K562 (cell line): ENCODE measurements around the gene LIN28A. TPM values are rescaled to one million over a fixed set of nuclear protein-coding genes. Genes with fewer than 3 reads are reported as not detected.

ENCODE experiments used
- ATAC-seq: fragments of 200-7000 bp; cut with Tn5 transposase; 3 replicates; pipeline ENCODE4 v1.9.1; 2020; ENCODE audit warnings: moderate library complexity
- BruUV-seq: library from RNA; stranded (reverse); fragments of 400-500 nt; replicated peaks from 2 replicates; lab custom pipeline; 2021; lab: Mats Ljungman, UMichigan
- CTCF ChIA-PET: fragments of 300-600 bp; formaldehyde crosslinking; extraction: SDS; loops from one replicate; lab custom pipeline; 2021; ENCODE audit warnings: low intra/inter-chr PET ratio; lab: Yijun Ruan, JAX
- POLR2A ChIA-PET: fragments of 300-600, 350-650 bp; sonication (Branson Sonifier 250); formaldehyde crosslinking; extraction: SDS; loops from one replicate; lab custom pipeline; 2021; ENCODE audit warnings: antibody characterized with exemption, inconsistent platforms; lab: Yijun Ruan, JAX
- DNase-seq, 4 experiments: peaks; one replicate each; pipeline versions ENCODE4 v3.0.0 to v3.0.0-alpha.2; 2011 to 2018; ENCODE audit warnings: low spot score in 3 of 4, mixed read lengths in 3 of 4; ENCODE audit errors: extremely low read depth in 1 of 4
- FAIRE-seq: peaks from 2 replicates; lab custom pipeline; 2011; peaks lifted over from hg19 to GRCh38; lab: Jason Lieb, UNC
- H2AFZ ChIP-seq: 2 replicates; pipeline ENCODE4 v1.6.0; 2011; ENCODE audit warnings: low read depth, low read length, control low read depth, inconsistent platforms
- H3K27ac ChIP-seq: fragments of 200-600 bp; 3 replicates; pipeline ENCODE4 v1.8.0; 2011; ENCODE audit warnings: low read depth, mild to moderate bottlenecking, control low read depth, inconsistent platforms, low read length, moderate library complexity, mixed read lengths; ENCODE audit errors: extremely low read depth
- H3K27me3 ChIP-seq, 2 experiments: fragments of 300-600 bp in 1 of 2; 2 replicates in 1 of 2; 3 replicates in 1 of 2; pipeline versions ENCODE4 v1.6.0 to v1.8.0; 2011; ENCODE audit warnings: inconsistent platforms in 2 of 2, low read length in 2 of 2, mild to moderate bottlenecking in 1 of 2, mixed read lengths in 1 of 2, moderate library complexity in 1 of 2; ENCODE audit not compliant: control insufficient read depth in 2 of 2, insufficient read depth in 2 of 2
- H3K36me3 ChIP-seq: fragments of 300-600 bp; 3 replicates; pipeline ENCODE4 v1.8.0; 2011; ENCODE audit warnings: mild to moderate bottlenecking, low read length, inconsistent platforms; ENCODE audit not compliant: control insufficient read depth, insufficient read depth
- H3K4me1 ChIP-seq, 2 experiments: fragments of 200-600 bp in 1 of 2; replicated peaks in 1 of 2; 2 replicates in 1 of 2; 3 replicates in 1 of 2; pipeline versions ENCODE4 v1.5.1 to v1.8.0; 2011; ENCODE audit warnings: inconsistent platforms in 2 of 2, low read length in 2 of 2, mild to moderate bottlenecking in 1 of 2, mixed read lengths in 1 of 2, moderate library complexity in 1 of 2; ENCODE audit not compliant: control insufficient read depth in 2 of 2, insufficient read depth in 2 of 2
- H3K4me2 ChIP-seq: 2 replicates; pipeline ENCODE4 v1.6.1; 2011; ENCODE audit warnings: low read length, control low read depth, inconsistent platforms, mixed read lengths; ENCODE audit not compliant: insufficient read depth
- H3K4me3 ChIP-seq: fragments of 200-600 bp; sonication (generic), shearing (Covaris generic); 2 replicates; pipeline ENCODE4 v1.5.1; 2016; ENCODE audit warnings: control low read depth, inconsistent platforms
- H3K79me2 ChIP-seq: fragments of 200-600 bp; 3 replicates; pipeline ENCODE4 v1.8.0; 2011; ENCODE audit warnings: low read length, inconsistent platforms; ENCODE audit not compliant: control insufficient read depth, insufficient read depth
- H3K9ac ChIP-seq, 2 experiments: 2 replicates each; pipeline versions ENCODE4 v1.6.0 to v1.6.1; 2011; ENCODE audit warnings: low read depth in 2 of 2, low read length in 2 of 2, control low read depth in 1 of 2, inconsistent platforms in 1 of 2, mild to moderate bottlenecking in 1 of 2, mixed read lengths in 1 of 2; ENCODE audit not compliant: insufficient read depth in 1 of 2
- H3K9me1 ChIP-seq: one replicate; pipeline ENCODE4 v1.6.0; 2011; ENCODE audit warnings: inconsistent platforms, mild to moderate bottlenecking, low read length, moderate library complexity; ENCODE audit not compliant: control insufficient read depth, insufficient read depth
- H3K9me3 ChIP-seq: replicated peaks from 2 replicates; pipeline ENCODE4 v1.5.1; 2011; ENCODE audit warnings: low read depth, low read length, inconsistent platforms; ENCODE audit not compliant: control insufficient read depth, insufficient read depth
- H4K20me1 ChIP-seq: replicated peaks from 2 replicates; pipeline ENCODE4 v1.6.1; 2011; ENCODE audit warnings: low read length, inconsistent platforms, mixed read lengths; ENCODE audit not compliant: control insufficient read depth, insufficient read depth
- ARID3B ChIP-seq: fragments of 250-450 bp; sonication (Bioruptor Pico); IDR thresholded peaks from 2 replicates; pipeline ENCODE4 v1.4.0; 2020; ENCODE audit warnings: borderline replicate concordance
- CEBPG ChIP-seq, 3 experiments: fragments of 200-800 bp in 1 of 3; sonication (Bioruptor generic) in 1 of 3; sonication (generic) in 1 of 3; formaldehyde crosslinking in 1 of 3; IDR thresholded peaks in 2 of 3; conservative IDR thresholded peaks in 1 of 3; 2 replicates each; pipeline versions ENCODE4 v1.6.1 to v1.8.0; 2016 to 2022; ENCODE audit warnings: missing compliant biosample characterization in 2 of 3, missing genetic modification characterization in 2 of 3, mild to moderate bottlenecking in 1 of 3, missing genetic modification reagents in 1 of 3
- CREM ChIP-seq: IDR thresholded peaks from 2 replicates; pipeline ENCODE4 v1.6.1; 2014; ENCODE audit warnings: antibody characterized with exemption, low read depth
- EWSR1 ChIP-seq: fragments of 450-650 bp; IDR thresholded peaks from 2 replicates; pipeline ENCODE4 v1.6.1; 2018; ENCODE audit warnings: borderline replicate concordance, mild to moderate bottlenecking, low read depth, moderate library complexity; ENCODE audit not compliant: partially characterized antibody
- HLTF ChIP-seq: fragments of 450-650 bp; IDR thresholded peaks from 2 replicates; pipeline ENCODE4 v1.6.1; 2016
- HMG20A ChIP-seq: fragments of 450-650 bp; formaldehyde crosslinking; conservative IDR thresholded peaks from 2 replicates; pipeline ENCODE4 v1.4.0; 2020; ENCODE audit warnings: mild to moderate bottlenecking, mixed read lengths
- JUNB ChIP-seq: fragments of 450-650 bp; formaldehyde crosslinking; conservative IDR thresholded peaks from 2 replicates; pipeline ENCODE4 v1.4.0; 2020; ENCODE audit warnings: mild to moderate bottlenecking
- LCOR ChIP-seq: sonication (generic); formaldehyde crosslinking; IDR thresholded peaks from 2 replicates; pipeline ENCODE4 v1.8.0; 2022; ENCODE audit warnings: mild to moderate bottlenecking, missing genetic modification reagents
- NFIC ChIP-seq: fragments of 450-650 bp; IDR thresholded peaks from 2 replicates; pipeline ENCODE4 v1.6.1; 2017; ENCODE audit warnings: mild to moderate bottlenecking, inconsistent platforms
- POLR3A ChIP-seq: IDR thresholded peaks from 2 replicates; pipeline ENCODE4 v1.6.1; 2011; ENCODE audit warnings: borderline replicate concordance, mild to moderate bottlenecking, moderate library complexity; ENCODE audit not compliant: insufficient read length, insufficient read depth; ENCODE audit errors: extremely low read depth
- SMAD3 ChIP-seq: fragments of 450-650 bp; formaldehyde crosslinking; conservative IDR thresholded peaks from 2 replicates; pipeline ENCODE4 v1.4.0; 2020; ENCODE audit warnings: mild to moderate bottlenecking
- TCF15 ChIP-seq: fragments of 250-450 bp; sonication (Bioruptor Pico); IDR thresholded peaks from 2 replicates; pipeline ENCODE4 v1.8.0; 2022; ENCODE audit warnings: moderate library complexity, mild to moderate bottlenecking, inconsistent platforms
- YY1 ChIP-seq, 3 experiments: IDR thresholded peaks; 2 replicates each; pipeline ENCODE4 v1.6.1; 2011; ENCODE audit warnings: low read length in 2 of 3, mild to moderate bottlenecking in 2 of 3, moderate library complexity in 2 of 3, borderline replicate concordance in 1 of 3, control low read depth in 1 of 3, low read depth in 1 of 3; ENCODE audit not compliant: insufficient read depth in 3 of 3, insufficient replicate concordance in 2 of 3, control insufficient read depth in 1 of 3, insufficient read length in 1 of 3; ENCODE audit errors: extremely low read depth in 1 of 3
- ZBTB8A ChIP-seq: fragments of 450-650 bp; IDR thresholded peaks from 2 replicates; pipeline ENCODE4 v1.6.1; 2018; ENCODE audit warnings: mild to moderate bottlenecking, moderate library complexity; ENCODE audit not compliant: partially characterized antibody
- ZFPM2 ChIP-seq: fragments of 250-450 bp; sonication (Bioruptor Pico); IDR thresholded peaks from 2 replicates; pipeline ENCODE4 v1.5.1; 2022; ENCODE audit warnings: mild to moderate bottlenecking
- ZKSCAN8 ChIP-seq: fragments of 200-800 bp; sonication (Bioruptor generic); IDR thresholded peaks from 2 replicates; pipeline ENCODE4 v1.6.1; 2016; ENCODE audit warnings: missing genetic modification characterization, missing compliant biosample characterization
- ZNF253 ChIP-seq: fragments of 250-450 bp; sonication (Bioruptor Pico); conservative IDR thresholded peaks from 2 replicates; pipeline ENCODE4 v1.6.1; 2021; ENCODE audit warnings: mild to moderate bottlenecking
- ZNF444 ChIP-seq: fragments of 250-450 bp; sonication (Bioruptor Pico); IDR thresholded peaks from 2 replicates; pipeline ENCODE4 v1.4.0; 2020; ENCODE audit warnings: mild to moderate bottlenecking, moderate library complexity
- ZZZ3 ChIP-seq: fragments of 450-650 bp; IDR thresholded peaks from 2 replicates; pipeline ENCODE4 v1.6.1; 2016; ENCODE audit warnings: antibody characterized with exemption, mild to moderate bottlenecking, moderate library complexity
- WGBS: fragments of 100-300 bp; shearing (Covaris generic); methylation state at CpG from one replicate; pipeline ENCODE4 v1.1.6; 2016; ENCODE audit warnings: low coverage, mixed read lengths; ENCODE audit not compliant: insufficient coverage; ENCODE audit errors: missing lambda C conversion rate; 5-methylcytosine and 5-hydroxymethylcytosine counted together
- in situ Hi-C: fragments of 300-500 bp; cut with MboI; formaldehyde crosslinking; loops from 4 replicates; pipeline ENCODE4 v1.15.0; 2018; ENCODE audit warnings: inconsistent platforms, mixed read lengths
- intact Hi-C: fragments of 100-400 bp; cut with micrococcal nuclease; formaldehyde crosslinking; loops from 2 replicates; pipeline ENCODE4 v1.14.2; 2022
- polyA plus RNA-seq, 8 experiments: library from polyadenylated mRNA; depleted of rRNA in 4 of 8; stranded (reverse) in 5 of 8; unstranded in 3 of 8; fragments of >200 nt; fragmentation: Nextera tagmentation in 2 of 8; fragmentation: Illumina TruSeq in 1 of 8; extraction: Ambion mirVana in 2 of 8; extraction: Trizol in 1 of 8; gene quantifications; 2 replicates each; pipeline versions ENCODE4 v1.2.1 to v1.2.3, GENCODE V29; 2011 to 2014; ENCODE audit warnings: inconsistent platforms in 1 of 8, missing spikeins in 1 of 8
- total RNA-seq, 7 experiments: library from RNA; depleted of rRNA in 6 of 7; stranded (reverse); fragments of >200 nt in 6 of 7; fragmentation: Illumina TruSeq in 2 of 7; extraction: Trizol in 2 of 7; gene quantifications; 2 replicates each; pipeline versions ENCODE4 v1.2.1 to v1.2.3, GENCODE V29; 2011 to 2021; ENCODE audit warnings: low replicate concordance in 1 of 7

Gene LIN28A
- total and polyA plus RNA-seq, 9 of the 15 experiments (the other 6 are each of a cell fraction or from before 2014, with no cell fraction given): 0.80 to 5.4 (median 3.9) TPM

GRCh38 chr1:26367441-26367840, 43.2 kb upstream of the LIN28A start:
- no peak overlapping the region for H3K4me2 ChIP-seq
- TF ChIP-seq ZKSCAN8 (CRISPR knock-in tag): no peak
- TF ChIP-seq SMAD3 (CRISPR knock-in tag): no peak
- TF ChIP-seq ZFPM2: no peak
- no peak for TF ChIP-seq HMG20A (CRISPR knock-in tag)
- no peak for TF ChIP-seq JUNB (CRISPR knock-in tag)
- no peak for TF ChIP-seq TCF15 (CRISPR knock-in tag)
- TF ChIP-seq ZNF253 (CRISPR knock-in tag): no peak
- TF ChIP-seq ZZZ3: no peak
- TF ChIP-seq ZNF444 (CRISPR knock-in tag): no peak
- TF ChIP-seq LCOR (CRISPR knock-in tag): no peak
- no peak for TF ChIP-seq CREM
- TF ChIP-seq ARID3B: no peak
- no peak for TF ChIP-seq ZBTB8A
- TF ChIP-seq POLR3A: no peak
- TF ChIP-seq NFIC: no peak
- no peak for TF ChIP-seq HLTF
- TF ChIP-seq CEBPG (CRISPR knock-in tag; IDR thresholded peaks at IDR 0.05): no peak
- no peak for TF ChIP-seq CEBPG (tag; conservative IDR thresholded peaks at IDR 0.05 in 1 of 2, IDR thresholded peaks at IDR 0.05 in 1 of 2)
- TF ChIP-seq YY1 (IDR thresholded peaks at IDR 0.05; ENCODE audit: borderline replicate concordance in 1 of 3, control insufficient read depth in 1 of 3, extremely low read depth in 1 of 3, insufficient read depth in 3 of 3, insufficient read length in 1 of 3, insufficient replicate concordance in 2 of 3, low read depth in 1 of 3, low read length in 2 of 3): no peak
- no peak for TF ChIP-seq EWSR1
- no peaks in the 10 kb centered on the region for H3K27me3 ChIP-seq
- H3K79me2 ChIP-seq: no peaks in the 10 kb centered on the region
- ATAC-seq: no peak
- H4K20me1 ChIP-seq: no peaks in the 10 kb centered on the region
- H3K27ac ChIP-seq: no peak overlapping the region
- no peak for FAIRE-seq
- DNase-seq: no peak
- H3K4me1 ChIP-seq: peaks cover 0 to 9% of the 10 kb centered on the region in 2 experiments; a peak in 3 of 5 replicates
- CTCF ChIA-PET: no interaction called here
- H3K9me3 ChIP-seq: peaks cover 4% of the 10 kb centered on the region; the same call in 1 of the 2 replicates
- 18% methylated on average over 5 of the region's 6 CpGs for WGBS
- no peak overlapping the region for H3K4me3 ChIP-seq
- POLR2A ChIA-PET: interaction anchor here (0.7 to 1.2 kb wide), 4 partner anchors 9 to 192 kb away, joined by 3 read pairs; no protein-coding TSS in a partner anchor
- no peak overlapping the region for H2AFZ ChIP-seq
- in situ Hi-C loops (no loop called here), intact Hi-C loops (no loop called here)
- H3K9ac ChIP-seq: 0 out of 4 replicates have a peak overlapping the region, but pooled peaks of 1 of the 2 experiments have one; percentile 1
- no TSS peak for BruUV-seq
- H3K9me1 ChIP-seq: no peaks in the 10 kb centered on the region
- no peaks in the 10 kb centered on the region for H3K36me3 ChIP-seq
